Mesodermal cell (in vitro differentiated cells): ENCODE measurements around the gene PEBP1. TPM values are rescaled to one million over a fixed set of nuclear protein-coding genes. Genes with fewer than 3 reads are reported as not detected.

Experiments used
- H3K27ac ChIP-seq: 2 replicates; pipeline ENCODE4 v1.7.0; 2013; ENCODE audit warnings: mild to moderate bottlenecking, low read depth, low read length, moderate library complexity; ENCODE audit not compliant: severe bottlenecking
- H3K36me3 ChIP-seq: 2 replicates; pipeline ENCODE4 v1.7.1; 2013; ENCODE audit warnings: mild to moderate bottlenecking, low read length, moderate library complexity; ENCODE audit not compliant: control insufficient read depth, insufficient read depth
- H3K4me1 ChIP-seq: one replicate; pipeline ENCODE4 v1.7.1; 2013; ENCODE audit warnings: mild to moderate bottlenecking, low read length; ENCODE audit not compliant: insufficient read depth, control insufficient read depth, poor library complexity, severe bottlenecking
- H3K4me3 ChIP-seq: 2 replicates; pipeline ENCODE4 v1.7.0; 2013; ENCODE audit warnings: low read length, control low read depth, mild to moderate bottlenecking; ENCODE audit not compliant: insufficient read depth, poor library complexity, severe bottlenecking; ENCODE audit errors: extremely low read depth
- H3K9me3 ChIP-seq: 2 replicates; pipeline ENCODE4 v1.7.1; 2013; ENCODE audit warnings: mild to moderate bottlenecking, low read length, moderate library complexity; ENCODE audit not compliant: control insufficient read depth
- WGBS, 2 experiments: methylation state at CpG; one replicate each; pipeline ENCODE4 v1.1.5; 2013; ENCODE audit warnings: missing lambda C conversion rate in 2 of 2; ENCODE audit not compliant: insufficient coverage in 2 of 2; 5-methylcytosine and 5-hydroxymethylcytosine counted together
- polyA plus RNA-seq, 2 experiments: library from polyadenylated mRNA; stranded (reverse); fragments of 50-300 nt; gene quantifications; one replicate each; pipeline ENCODE4 v1.2.3, GENCODE V29; 2013

PEBP1 gene
- polyA plus RNA-seq (2013, experiment 1 of 2), result 159 TPM
- 132 TPM for polyA plus RNA-seq (2013, experiment 2 of 2)

- peaks cover 9% of the 10 kb centered on the region for H3K4me1 ChIP-seq
- 1 to 2% methylated on average over 50 to 65 of the region's 70 CpGs for WGBS, 2 experiments
These were observed at the start of gene PEBP1 for GRCh38 chr12:118135788-118136558. TSS of gene PEBP1 (plus strand) at chr12:118136124. CDS start at chr12:118136210, 86 bp downstream.

GRCh38 chr12:118089782-118090181 lies 46.1 kb upstream of the PEBP1 start:
- Histone ChIP-seq H3K9me3 (no peaks in the 10 kb centered on the region), H3K4me1 (no peaks in the 10 kb centered on the region), H3K36me3 (peaks cover 16% of the 10 kb centered on the region), H3K4me3 (no peak overlapping the region), H3K27ac (no peak overlapping the region)
- 92 to 95% methylated on average over 9 of the region's 9 CpGs for WGBS, 2 experiments

More at GRCh38 chr12:118135788-118136558, at the start of gene PEBP1:
- Histone ChIP-seq H3K4me3 (peak within 1 kb of the TSS; percentile 90), H3K27ac (peak within 1 kb of the TSS; percentile 66), H3K9me3 (no peaks in the 10 kb centered on the region), H3K36me3 (peaks cover 25% of the 10 kb centered on the region)

GRCh38 chr12:118094039-118094438 lies 41.9 kb upstream of the PEBP1 start:
- H3K4me3 ChIP-seq, result no peak overlapping the region
- H3K36me3 ChIP-seq, result peaks cover 25% of the 10 kb centered on the region
- peaks cover 6% of the 10 kb centered on the region for H3K4me1 ChIP-seq
- H3K9me3 ChIP-seq, result no peaks in the 10 kb centered on the region
- H3K27ac ChIP-seq, result no peak overlapping the region
- 100% methylated on average over 1 to 2 of the region's 3 CpGs for WGBS, 2 experiments

- Histone ChIP-seq H3K4me3 (no peak overlapping the region), H3K27ac (no peak overlapping the region), H3K4me1 (peaks cover 11% of the 10 kb centered on the region), H3K36me3 (peaks cover 15% of the 10 kb centered on the region), H3K9me3 (no peaks in the 10 kb centered on the region)
- WGBS, 2 experiments, result 80% methylated on average over 1 of the region's 3 CpGs; no CpG with 5 or more reads in 1 of the 2 experiments
These were observed 37.5 kb upstream of the PEBP1 start for GRCh38 chr12:118098401-118098800.

GRCh38 chr12:118098911-118099671 lies 36.8 kb upstream of the PEBP1 start:
- Histone ChIP-seq H3K4me3 (no peak overlapping the region), H3K4me1 (peaks cover 11% of the 10 kb centered on the region), H3K27ac (no peak overlapping the region), H3K9me3 (no peaks in the 10 kb centered on the region), H3K36me3 (peaks cover 15% of the 10 kb centered on the region)
- 86 to 93% methylated on average over 5 to 9 of the region's 12 CpGs for WGBS, 2 experiments

- H3K36me3 ChIP-seq, result peaks cover 5% of the 10 kb centered on the region
- no peak overlapping the region for H3K27ac ChIP-seq
- 100% methylated on average over 1 of the region's 3 CpGs; no CpG with 5 or more reads in 1 of the 2 experiments for WGBS, 2 experiments
- H3K4me3 ChIP-seq, result no peak overlapping the region
- no peaks in the 10 kb centered on the region for H3K9me3 ChIP-seq
- H3K4me1 ChIP-seq, result peaks cover 11% of the 10 kb centered on the region
These were observed 34.9 kb upstream of the PEBP1 start for GRCh38 chr12:118101051-118101450.

GRCh38 chr12:118102070-118102469 lies 33.9 kb upstream of the PEBP1 start:
- Histone ChIP-seq H3K9me3 (no peaks in the 10 kb centered on the region), H3K4me1 (peaks cover 11% of the 10 kb centered on the region), H3K36me3 (peaks cover 5% of the 10 kb centered on the region), H3K27ac (no peak overlapping the region), H3K4me3 (peak overlapping the region; percentile 62)
- 81 to 94% methylated on average over 4 to 5 of the region's 6 CpGs for WGBS, 2 experiments

- 0 to 21% methylated on average over 2 to 3 of the region's 5 CpGs for WGBS, 2 experiments
- H3K4me1 ChIP-seq, result peaks cover 11% of the 10 kb centered on the region
- no peak overlapping the region for H3K27ac ChIP-seq
- peak overlapping the region; percentile 62 for H3K4me3 ChIP-seq
- peaks cover 5% of the 10 kb centered on the region for H3K36me3 ChIP-seq
- H3K9me3 ChIP-seq, result no peaks in the 10 kb centered on the region
These were observed 33.3 kb upstream of the PEBP1 start for GRCh38 chr12:118102609-118103008.

GRCh38 chr12:118103201-118103600 lies 32.7 kb upstream of the PEBP1 start:
- Histone ChIP-seq H3K4me1 (peaks cover 10% of the 10 kb centered on the region), H3K36me3 (peaks cover 5% of the 10 kb centered on the region), H3K27ac (peak overlapping the region; percentile 64), H3K4me3 (peak overlapping the region; percentile 62), H3K9me3 (no peaks in the 10 kb centered on the region)
- WGBS, 2 experiments, result 0% methylated on average over 21 to 29 of the region's 32 CpGs

- Histone ChIP-seq H3K9me3 (no peaks in the 10 kb centered on the region), H3K27ac (peak within 1 kb of the TSS; percentile 64), H3K4me3 (peak within 1 kb of the TSS; percentile 62), H3K4me1 (peaks cover 5% of the 10 kb centered on the region), H3K36me3 (peaks cover 5% of the 10 kb centered on the region)
- 0% methylated on average over 65 to 67 of the region's 75 CpGs for WGBS, 2 experiments
These were observed 32.1 kb upstream of the PEBP1 start, which contains the start of gene VSIG10 for GRCh38 chr12:118103601-118104382. TSS of gene VSIG10 (minus strand) at chr12:118104011. CDS start at chr12:118103671, 340 bp downstream.
